ENCODE measurements around the gene TRHDE.

Gene TRHDE

GRCh38 chr12:72288911-72289310 lies 16.7 kb downstream of the TRHDE start:
- DNase-seq (ENCODE audit: low read depth), result no peak
- TF ChIP-seq CTCF (IDR thresholded peaks at IDR 0.05; ENCODE audit: control insufficient read depth, insufficient read depth, low read depth, low read length, missing control alignments), result no peak
- H3K4me3 ChIP-seq (ENCODE audit: control insufficient read depth, low read depth, low read length), result no peak overlapping the region

- TF ChIP-seq CTCF (IDR thresholded peaks at IDR 0.05; ENCODE audit: control insufficient read depth, insufficient read depth, low read depth, low read length, missing control alignments), result no peak
- no peak overlapping the region for H3K4me3 ChIP-seq (ENCODE audit: control insufficient read depth, low read depth, low read length)
- no peak for DNase-seq (ENCODE audit: low read depth)
Measured at GRCh38 chr12:72289633-72290032, 17.5 kb downstream of the TRHDE start.

GRCh38 chr12:72291175-72291574 lies 19.0 kb downstream of the TRHDE start:
- TF ChIP-seq CTCF (IDR thresholded peaks at IDR 0.05; ENCODE audit: control insufficient read depth, insufficient read depth, low read depth, low read length, missing control alignments), result no peak
- no peak overlapping the region for H3K4me3 ChIP-seq (ENCODE audit: control insufficient read depth, low read depth, low read length)
- DNase-seq (ENCODE audit: low read depth), result no peak

GRCh38 chr12:72293701-72294100 lies 21.5 kb downstream of the TRHDE start:
- no peak overlapping the region for H3K4me3 ChIP-seq (ENCODE audit: control insufficient read depth, low read depth, low read length)
- TF ChIP-seq CTCF (IDR thresholded peaks at IDR 0.05; ENCODE audit: control insufficient read depth, insufficient read depth, low read depth, low read length, missing control alignments), result no peak
- no peak for DNase-seq (ENCODE audit: low read depth)

GRCh38 chr12:72295101-72295500 lies 22.9 kb downstream of the TRHDE start:
- no peak for TF ChIP-seq CTCF (IDR thresholded peaks at IDR 0.05; ENCODE audit: control insufficient read depth, insufficient read depth, low read depth, low read length, missing control alignments)
- no peak overlapping the region for H3K4me3 ChIP-seq (ENCODE audit: control insufficient read depth, low read depth, low read length)

GRCh38 chr12:72295744-72296143 lies 23.6 kb downstream of the TRHDE start:
- no peak for TF ChIP-seq CTCF (IDR thresholded peaks at IDR 0.05; ENCODE audit: control insufficient read depth, insufficient read depth, low read depth, low read length, missing control alignments)
- no peak overlapping the region for H3K4me3 ChIP-seq (ENCODE audit: control insufficient read depth, low read depth, low read length)
- DNase-seq (ENCODE audit: low read depth), result no peak

More at GRCh38 chr12:72295101-72295500, 22.9 kb downstream of the TRHDE start:
- no peak for DNase-seq (ENCODE audit: low read depth)

- no peak overlapping the region for H3K4me3 ChIP-seq (ENCODE audit: control insufficient read depth, low read depth, low read length)
- TF ChIP-seq CTCF (IDR thresholded peaks at IDR 0.05; ENCODE audit: control insufficient read depth, insufficient read depth, low read depth, low read length, missing control alignments), result no peak
- no peak for DNase-seq (ENCODE audit: low read depth)
Measured at GRCh38 chr12:72296389-72296788, 24.2 kb downstream of the TRHDE start.

Measured in AG09309 (cell line).